A549 (cell line): ENCODE measurements around the gene KCNMA1. TPM values are rescaled to one million over a fixed set of nuclear protein-coding genes. Genes with fewer than 3 reads are reported as not detected.

Experiments used
- ATAC-seq, 2 experiments: fragments of 200-7000 bp in 1 of 2; fragments of >200 bp in 1 of 2; cut with Nextera tagmentation in 1 of 2; cut with Tn5 transposase in 1 of 2; 3 replicates each; pipeline versions ENCODE4 v1.8.0 to v1.9.1; 2018 to 2020; ENCODE audit warnings: mild to moderate bottlenecking in 1 of 2, moderate library complexity in 1 of 2
- CTCF ChIA-PET: fragments of 300-600 bp; sonication (Branson Sonifier 250); formaldehyde crosslinking; extraction: SDS; loops from one replicate; lab custom pipeline; 2021; ENCODE audit warnings: antibody characterized with exemption, inconsistent platforms; lab: Yijun Ruan, JAX
- POLR2A ChIA-PET: fragments of 350-600 bp; formaldehyde crosslinking; extraction: SDS; loops from one replicate; lab custom pipeline; 2021; ENCODE audit warnings: antibody characterized with exemption, inconsistent platforms; lab: Yijun Ruan, JAX
- DNase-seq, 2 experiments: peaks; one replicate each; pipeline versions ENCODE4 v3.0.0 to v3.0.0-alpha.2; 2011 to 2016; ENCODE audit warnings: low read depth in 1 of 2, low spot score in 1 of 2
- FAIRE-seq: peaks from 2 replicates; lab custom pipeline; 2011; peaks lifted over from hg19 to GRCh38; lab: Jason Lieb, UNC
- H3K27ac ChIP-seq, 2 experiments: fragments of >200 bp; sonication (Bioruptor Twin); formaldehyde crosslinking; 3 replicates each; pipeline ENCODE4 v1.5.1; 2016 to 2017
- H3K4me1 ChIP-seq: fragments of >200 bp; sonication (Bioruptor Twin); formaldehyde crosslinking; 3 replicates; pipeline ENCODE4 v1.6.1; 2016
- H3K4me2 ChIP-seq: fragments of >200 bp; sonication (Bioruptor Twin); formaldehyde crosslinking; 3 replicates; pipeline ENCODE4 v1.6.1; 2016
- H3K4me3 ChIP-seq: fragments of >200 bp; sonication (Bioruptor Twin); formaldehyde crosslinking; 3 replicates; pipeline ENCODE4 v1.5.1; 2016
- H3K9me3 ChIP-seq: fragments of >200 bp; sonication (Bioruptor Twin); formaldehyde crosslinking; 3 replicates; pipeline ENCODE4 v1.6.1; 2016
- ATOH8 ChIP-seq: fragments of 250-450 bp; sonication (Bioruptor Pico); IDR thresholded peaks from 2 replicates; pipeline ENCODE4 v1.5.0; 2020; ENCODE audit warnings: low read depth, mild to moderate bottlenecking, moderate library complexity
- CBX2 ChIP-seq: fragments of 200-600 bp; sonication (generic); IDR thresholded peaks from 2 replicates; pipeline ENCODE4 v1.6.1; 2016; ENCODE audit warnings: low read depth, mild to moderate bottlenecking, borderline replicate concordance
- CBX8 ChIP-seq: fragments of 200-600 bp; sonication (generic); IDR thresholded peaks from 2 replicates; pipeline ENCODE4 v1.6.1; 2016
- EHF ChIP-seq: fragments of 250-450 bp; sonication (Bioruptor Pico); IDR thresholded peaks from 2 replicates; pipeline ENCODE4 v1.5.0; 2020; ENCODE audit warnings: mild to moderate bottlenecking
- EHMT2 ChIP-seq: fragments of 200-600 bp; sonication (generic); IDR thresholded peaks from 2 replicates; pipeline ENCODE4 v1.6.1; 2016; ENCODE audit warnings: antibody characterized with exemption, low read depth, mild to moderate bottlenecking, moderate library complexity
- ELK1 ChIP-seq: fragments of 150-350 bp; IDR thresholded peaks from 2 replicates; pipeline ENCODE4 v1.6.1; 2014; ENCODE audit warnings: low read depth, mild to moderate bottlenecking, low read length
- EP300 ChIP-seq, 2 experiments: fragments of >200 bp; sonication (Bioruptor Twin); formaldehyde crosslinking; IDR thresholded peaks; 2 replicates in 1 of 2; 3 replicates in 1 of 2; pipeline ENCODE4 v1.6.1; 2016 to 2017
- FOXS1 ChIP-seq: fragments of 250-450 bp; sonication (Bioruptor Pico); IDR thresholded peaks from 2 replicates; pipeline ENCODE4 v1.5.0; 2020; ENCODE audit warnings: mild to moderate bottlenecking, moderate library complexity
- GATA3 ChIP-seq: IDR thresholded peaks from 2 replicates; pipeline ENCODE4 v1.6.1; 2012; ENCODE audit warnings: borderline replicate concordance
- HMGXB4 ChIP-seq: fragments of 250-450 bp; sonication (Bioruptor Pico); IDR thresholded peaks from 2 replicates; pipeline ENCODE4 v1.5.0; 2021; ENCODE audit warnings: mild to moderate bottlenecking, moderate library complexity, borderline replicate concordance
- MAFK ChIP-seq: fragments of 450-650 bp; IDR thresholded peaks from 2 replicates; pipeline ENCODE4 v1.6.1; 2014; ENCODE audit not compliant: partially characterized antibody
- MYC ChIP-seq: IDR thresholded peaks from 2 replicates; pipeline ENCODE4 v1.6.1; 2012; ENCODE audit warnings: mild to moderate bottlenecking, inconsistent platforms, low read length, improper control_type of control experiment, borderline replicate concordance
- PBX3 ChIP-seq: IDR thresholded peaks from 2 replicates; pipeline ENCODE4 v1.6.1; 2012
- PHF8 ChIP-seq: fragments of 200-600 bp; sonication (generic); IDR thresholded peaks from 2 replicates; pipeline ENCODE4 v1.6.1; 2016; ENCODE audit warnings: low read depth, mild to moderate bottlenecking, antibody characterized with exemption, moderate library complexity, borderline replicate concordance
- POLR2AphosphoS2 ChIP-seq: conservative IDR thresholded peaks from 2 replicates; pipeline ENCODE4 v1.6.1; 2012; ENCODE audit warnings: low read length, improper control_type of control experiment, inconsistent platforms
- RARB ChIP-seq: fragments of 250-450 bp; sonication (Bioruptor Pico); IDR thresholded peaks from 2 replicates; pipeline ENCODE4 v1.8.0; 2021; ENCODE audit warnings: mild to moderate bottlenecking, moderate library complexity
- RFX5 ChIP-seq: fragments of 450-650 bp; IDR thresholded peaks from 2 replicates; pipeline ENCODE4 v1.7.1; 2014; ENCODE audit warnings: antibody characterized with exemption, mild to moderate bottlenecking, moderate library complexity
- RNF2 ChIP-seq: fragments of 200-600 bp; sonication (generic); IDR thresholded peaks from 2 replicates; pipeline ENCODE4 v1.6.1; 2016; ENCODE audit warnings: low read depth, mild to moderate bottlenecking, antibody characterized with exemption, moderate library complexity, borderline replicate concordance
- SMC3 ChIP-seq: fragments of >200 bp; sonication (Bioruptor Twin); formaldehyde crosslinking; IDR thresholded peaks from 3 replicates; pipeline ENCODE4 v1.6.1; 2018; ENCODE audit warnings: inconsistent platforms
- ZC3H11A ChIP-seq: fragments of 450-650 bp; IDR thresholded peaks from 2 replicates; pipeline ENCODE4 v1.6.1; 2014; ENCODE audit warnings: antibody characterized with exemption, mild to moderate bottlenecking
- WGBS: methylation state at CpG from one replicate; pipeline ENCODE4 v1.1.6; 2017; ENCODE audit errors: missing lambda C conversion rate; 5-methylcytosine and 5-hydroxymethylcytosine counted together
- polyA plus RNA-seq, 4 experiments: library from polyadenylated mRNA; depleted of rRNA in 3 of 4; stranded (reverse); fragments of >200 nt; fragmentation: RNase III in 1 of 4; extraction: RNeasy Plus Mini Kit Qiagen cat#74134 plus additional on column Dnase treatment in 1 of 4; gene quantifications; 2 replicates in 3 of 4; 3 replicates in 1 of 4; pipeline ENCODE4 v1.2.3, GENCODE V29; 2011 to 2017
- TF ChIP-seq, protein P1 (sequence below): fragments of >200 bp; sonication (Bioruptor Twin); formaldehyde crosslinking; IDR thresholded peaks from 3 replicates; pipeline ENCODE4 v1.6.1; 2016
- TF ChIP-seq, protein P2 (sequence below): IDR thresholded peaks from 2 replicates; pipeline ENCODE4 v1.6.1; 2012; ENCODE audit warnings: low read depth, borderline replicate concordance
- TF ChIP-seq, protein P3 (sequence below): fragments of 450-650 bp; IDR thresholded peaks from 2 replicates; pipeline ENCODE4 v1.6.1; 2014; ENCODE audit warnings: antibody characterized with exemption
- TF ChIP-seq, protein P4 (sequence below): IDR thresholded peaks from 2 replicates; pipeline ENCODE4 v1.6.1; 2012

Gene KCNMA1
- polyA plus RNA-seq, 2 of the 4 experiments (the other 2 are of a cell fraction): 14.9 to 30.6 TPM

DNA sequence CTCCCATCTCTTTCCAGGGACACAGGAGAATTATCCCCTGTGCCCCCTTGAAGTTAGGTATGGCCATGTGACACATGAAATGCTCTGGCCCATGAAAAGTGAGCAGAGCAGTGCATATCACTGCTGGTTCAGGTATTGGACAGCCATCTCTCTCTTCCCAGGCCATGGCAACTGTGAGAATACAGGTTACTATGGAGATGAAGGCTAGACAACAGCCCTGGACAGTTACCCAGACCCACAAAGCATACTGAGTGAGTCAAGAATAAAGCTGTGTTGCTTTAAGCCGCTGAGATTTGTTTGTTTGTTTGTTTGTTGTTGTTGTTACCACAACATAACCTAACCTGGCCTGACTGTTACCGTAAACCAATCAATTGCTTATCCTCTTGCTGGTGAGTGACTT is 722.3 kb downstream of the KCNMA1 start:
- H3K9me3 ChIP-seq: no peaks in the 10 kb centered on the region
- no peak for TF ChIP-seq ZC3H11A
- TF ChIP-seq CBX8: no peak
- TF ChIP-seq PHF8: no peak
- TF ChIP-seq GATA3: no peak
- no peak for TF ChIP-seq MYC
- no peak for TF ChIP-seq ATOH8 (CRISPR knock-in tag)
- TF ChIP-seq MAFK: no peak
- TF ChIP-seq ELK1: no peak
- TF ChIP-seq, protein P1, sequence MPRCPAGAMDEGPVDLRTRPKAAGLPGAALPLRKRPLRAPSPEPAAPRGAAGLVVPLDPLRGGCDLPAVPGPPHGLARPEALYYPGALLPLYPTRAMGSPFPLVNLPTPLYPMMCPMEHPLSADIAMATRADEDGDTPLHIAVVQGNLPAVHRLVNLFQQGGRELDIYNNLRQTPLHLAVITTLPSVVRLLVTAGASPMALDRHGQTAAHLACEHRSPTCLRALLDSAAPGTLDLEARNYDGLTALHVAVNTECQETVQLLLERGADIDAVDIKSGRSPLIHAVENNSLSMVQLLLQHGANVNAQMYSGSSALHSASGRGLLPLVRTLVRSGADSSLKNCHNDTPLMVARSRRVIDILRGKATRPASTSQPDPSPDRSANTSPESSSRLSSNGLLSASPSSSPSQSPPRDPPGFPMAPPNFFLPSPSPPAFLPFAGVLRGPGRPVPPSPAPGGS: no peak
- no peak for TF ChIP-seq RARB
- TF ChIP-seq EHF (CRISPR knock-in tag): no peak
- ATAC-seq (no peak), DNase-seq (no peak), FAIRE-seq (no peak)
- 48% methylated on average over 2 of the region's 2 CpGs for WGBS
- H3K4me2 ChIP-seq: no peak overlapping the region
- no peak overlapping the region for H3K27ac ChIP-seq
- ChIA-PET CTCF (no interaction called here), POLR2A (no interaction called here)
- H3K4me1 ChIP-seq: no peaks in the 10 kb centered on the region
- H3K4me3 ChIP-seq: no peak overlapping the region

DNA sequence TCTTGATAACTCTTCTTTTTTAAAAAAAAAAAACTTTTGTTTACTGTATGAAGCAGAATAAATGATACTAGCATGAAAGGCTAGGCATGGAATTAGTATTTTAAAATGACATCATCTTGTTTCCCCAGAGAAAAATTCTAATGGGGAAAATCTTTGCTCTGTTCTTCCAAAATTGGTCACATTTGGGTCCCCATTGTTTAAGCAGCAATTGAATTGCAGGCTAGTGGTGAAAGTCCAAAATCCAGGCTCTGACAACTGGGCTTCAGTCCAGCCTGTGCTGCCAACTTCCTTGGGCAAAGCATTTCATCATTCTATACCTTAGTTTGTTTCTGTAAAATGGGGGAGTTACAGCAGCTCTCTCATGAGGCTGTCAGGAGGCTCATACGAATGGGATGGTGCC is 726.4 kb downstream of the KCNMA1 start:
- no peak overlapping the region for H3K4me3 ChIP-seq
- no peak for FAIRE-seq
- WGBS: 25% methylated on average over 1 of the region's 1 CpG
- DNase-seq: no peak
- ChIA-PET CTCF (no interaction called here), POLR2A (no interaction called here)
- ATAC-seq: no peak
- no peaks in the 10 kb centered on the region for H3K9me3 ChIP-seq
- H3K27ac ChIP-seq: no peak overlapping the region
- H3K4me1 ChIP-seq: no peaks in the 10 kb centered on the region
- no peak for TF ChIP-seq EHMT2
- TF ChIP-seq RFX5: no peak
- TF ChIP-seq, protein P2, sequence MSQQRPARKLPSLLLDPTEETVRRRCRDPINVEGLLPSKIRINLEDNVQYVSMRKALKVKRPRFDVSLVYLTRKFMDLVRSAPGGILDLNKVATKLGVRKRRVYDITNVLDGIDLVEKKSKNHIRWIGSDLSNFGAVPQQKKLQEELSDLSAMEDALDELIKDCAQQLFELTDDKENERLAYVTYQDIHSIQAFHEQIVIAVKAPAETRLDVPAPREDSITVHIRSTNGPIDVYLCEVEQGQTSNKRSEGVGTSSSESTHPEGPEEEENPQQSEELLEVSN: no peak
- no peak for TF ChIP-seq CBX2
- TF ChIP-seq EP300 (IDR thresholded peaks at IDR 0.05): no peak
- no peak for TF ChIP-seq HMGXB4 (CRISPR knock-in tag)
- no peak overlapping the region for H3K4me2 ChIP-seq

DNA sequence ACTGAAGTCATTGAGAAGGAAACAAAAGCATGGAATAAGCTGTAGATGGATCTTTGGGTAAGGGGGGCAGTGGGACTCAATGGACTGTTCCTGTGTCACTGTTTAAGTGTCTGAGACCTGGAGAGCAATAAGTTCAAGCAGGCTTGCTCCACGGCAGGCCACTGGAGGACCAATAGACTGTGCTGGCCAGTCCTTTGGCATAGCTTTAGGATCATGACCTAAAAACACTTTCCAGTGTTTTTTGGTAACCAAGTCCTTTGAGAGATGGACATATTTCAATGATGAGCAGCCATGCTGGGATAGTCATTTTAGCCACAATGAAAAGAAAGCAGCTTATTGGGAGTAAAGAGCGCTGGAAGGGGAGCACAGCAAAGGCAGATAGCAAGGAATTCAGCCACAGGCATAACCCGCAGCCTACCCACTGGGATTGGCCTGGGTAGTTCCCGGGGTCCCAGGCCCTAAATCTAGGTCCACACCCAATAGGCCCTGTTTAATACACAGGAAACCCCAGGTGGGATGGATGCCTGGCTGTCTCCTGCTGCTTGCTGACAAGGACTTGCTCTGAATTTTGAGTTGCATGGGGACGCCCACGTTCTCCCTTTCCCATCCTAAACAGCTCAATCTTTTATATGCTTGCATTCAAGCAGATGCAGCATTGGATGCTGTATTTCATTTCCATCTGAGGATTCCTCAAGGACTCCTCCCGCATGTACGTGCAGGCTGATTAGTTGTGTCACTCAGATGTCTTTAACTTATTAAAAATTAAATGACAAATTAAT is 727.2 kb downstream of the KCNMA1 start:
- ATAC-seq: no peak
- H3K9me3 ChIP-seq: no peaks in the 10 kb centered on the region
- H3K4me1 ChIP-seq: no peaks in the 10 kb centered on the region
- H3K4me2 ChIP-seq: no peak overlapping the region
- POLR2A ChIA-PET: no interaction called here
- H3K27ac ChIP-seq: no peak overlapping the region
- 65% methylated on average over 8 of the region's 8 CpGs for WGBS
- no peak overlapping the region for H3K4me3 ChIP-seq
- CTCF ChIA-PET: interaction anchor here (0.7 kb wide), 1 partner anchor 62 kb away, joined by 3 read pairs; no protein-coding TSS in a partner anchor
- no peak for FAIRE-seq
- no peak for DNase-seq
- TF ChIP-seq EHF (CRISPR knock-in tag): no peak
- TF ChIP-seq GATA3: no peak
- TF ChIP-seq RARB: no peak
- TF ChIP-seq SMC3: no peak
- no peak for TF ChIP-seq ATOH8 (CRISPR knock-in tag)
- TF ChIP-seq, protein P3, sequence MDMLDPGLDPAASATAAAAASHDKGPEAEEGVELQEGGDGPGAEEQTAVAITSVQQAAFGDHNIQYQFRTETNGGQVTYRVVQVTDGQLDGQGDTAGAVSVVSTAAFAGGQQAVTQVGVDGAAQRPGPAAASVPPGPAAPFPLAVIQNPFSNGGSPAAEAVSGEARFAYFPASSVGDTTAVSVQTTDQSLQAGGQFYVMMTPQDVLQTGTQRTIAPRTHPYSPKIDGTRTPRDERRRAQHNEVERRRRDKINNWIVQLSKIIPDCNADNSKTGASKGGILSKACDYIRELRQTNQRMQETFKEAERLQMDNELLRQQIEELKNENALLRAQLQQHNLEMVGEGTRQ: no peak
- no peak for TF ChIP-seq PBX3
- no peak for TF ChIP-seq POLR2AphosphoS2
- TF ChIP-seq, protein P4, sequence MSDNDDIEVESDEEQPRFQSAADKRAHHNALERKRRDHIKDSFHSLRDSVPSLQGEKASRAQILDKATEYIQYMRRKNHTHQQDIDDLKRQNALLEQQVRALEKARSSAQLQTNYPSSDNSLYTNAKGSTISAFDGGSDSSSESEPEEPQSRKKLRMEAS: no peak
- no peak for TF ChIP-seq RNF2
- TF ChIP-seq FOXS1 (CRISPR knock-in tag): no peak
